ENCODE measurements around the gene ATP5F1B.
"Not testable (repeated sequence)": the region's sequence is repeated elsewhere in the genome, so short reads cannot be mapped to it uniquely, and the experiment has no call there.

ATP5F1B gene

GRCh38 chr12:56648023-56648422 lies 2.2 kb upstream of the ATP5F1B start:
- not testable (repeated sequence) for DNase-seq (ENCODE audit: low spot score)

- DNase-seq (ENCODE audit: low spot score): no peak
Observed at GRCh38 chr12:56645201-56645716, 525 bp downstream of the ATP5F1B start.

GRCh38 chr12:56644654-56645053 lies 1.1 kb downstream of the ATP5F1B start:
- no peak for DNase-seq (ENCODE audit: low spot score)

DNA sequence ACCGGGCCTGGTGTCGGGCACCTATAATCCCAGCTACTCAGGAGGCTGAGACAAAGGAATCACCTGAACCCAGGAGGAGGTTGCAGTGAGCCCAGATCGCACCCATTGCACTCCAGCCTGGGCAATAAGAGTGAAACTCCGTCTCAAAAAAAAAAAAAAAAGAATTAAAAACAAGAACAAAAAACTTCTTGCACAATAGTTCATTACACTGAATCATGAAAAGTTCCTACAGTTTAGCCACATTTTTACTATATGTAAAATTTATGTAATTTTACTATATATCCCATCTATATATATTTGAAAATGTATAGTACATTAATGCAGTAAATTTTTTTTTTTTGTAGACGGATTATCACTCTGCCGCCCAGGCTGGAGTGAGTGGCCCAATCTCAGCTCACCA lies 4.6 kb downstream of the ATP5F1B start:
- no peak for DNase-seq (ENCODE audit: low spot score)

- no peak for DNase-seq (ENCODE audit: low spot score)
Observed at GRCh38 chr12:56637621-56638020, 8.2 kb downstream of the ATP5F1B start.

DNA sequence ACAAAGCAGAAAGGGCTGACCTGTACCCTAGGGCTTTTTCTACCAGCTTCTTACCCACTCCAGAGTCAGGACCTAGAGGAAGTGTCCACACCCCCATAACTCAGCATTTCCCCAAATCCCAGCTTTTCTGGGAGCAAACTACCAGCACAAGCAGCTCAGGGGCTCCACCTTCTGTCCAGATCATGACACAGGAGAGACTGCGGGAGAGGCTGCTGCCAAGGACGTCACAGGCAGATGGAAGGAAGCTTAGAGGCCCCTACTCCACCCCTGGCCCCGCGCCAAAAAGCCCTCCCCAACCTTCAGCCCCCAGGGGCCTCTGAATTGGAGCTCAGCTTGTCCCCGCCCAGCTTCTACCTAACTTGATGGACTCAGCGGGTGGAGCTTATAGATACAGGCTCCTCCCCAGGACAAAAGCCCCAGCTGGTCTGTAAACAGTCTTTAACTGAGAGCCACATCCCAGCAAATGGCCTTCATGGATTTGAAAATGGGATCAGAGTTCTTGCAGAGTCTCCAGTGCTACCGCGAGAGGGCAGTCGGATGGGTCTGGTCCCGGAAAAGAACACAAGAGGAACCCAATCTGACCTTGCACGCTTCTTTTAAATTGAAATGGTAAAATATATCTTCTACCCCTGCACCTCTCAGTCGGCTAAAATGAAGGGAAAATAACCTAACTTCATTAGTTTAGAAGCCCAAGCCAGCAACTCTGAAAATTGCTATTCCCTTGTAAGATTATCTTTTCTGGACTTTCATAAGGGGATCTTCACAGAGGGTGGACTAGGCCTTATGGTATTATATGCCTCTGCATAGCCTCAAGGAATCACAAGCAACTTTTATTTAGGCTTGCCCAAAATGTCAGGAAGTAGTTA lies 8.9 kb downstream of the ATP5F1B start:
- peak; percentile 99 for DNase-seq (ENCODE audit: low spot score)

GRCh38 chr12:56635806-56636674 lies 9.7 kb downstream of the ATP5F1B start:
- peak; percentile 90 for DNase-seq (ENCODE audit: low spot score)

DNA sequence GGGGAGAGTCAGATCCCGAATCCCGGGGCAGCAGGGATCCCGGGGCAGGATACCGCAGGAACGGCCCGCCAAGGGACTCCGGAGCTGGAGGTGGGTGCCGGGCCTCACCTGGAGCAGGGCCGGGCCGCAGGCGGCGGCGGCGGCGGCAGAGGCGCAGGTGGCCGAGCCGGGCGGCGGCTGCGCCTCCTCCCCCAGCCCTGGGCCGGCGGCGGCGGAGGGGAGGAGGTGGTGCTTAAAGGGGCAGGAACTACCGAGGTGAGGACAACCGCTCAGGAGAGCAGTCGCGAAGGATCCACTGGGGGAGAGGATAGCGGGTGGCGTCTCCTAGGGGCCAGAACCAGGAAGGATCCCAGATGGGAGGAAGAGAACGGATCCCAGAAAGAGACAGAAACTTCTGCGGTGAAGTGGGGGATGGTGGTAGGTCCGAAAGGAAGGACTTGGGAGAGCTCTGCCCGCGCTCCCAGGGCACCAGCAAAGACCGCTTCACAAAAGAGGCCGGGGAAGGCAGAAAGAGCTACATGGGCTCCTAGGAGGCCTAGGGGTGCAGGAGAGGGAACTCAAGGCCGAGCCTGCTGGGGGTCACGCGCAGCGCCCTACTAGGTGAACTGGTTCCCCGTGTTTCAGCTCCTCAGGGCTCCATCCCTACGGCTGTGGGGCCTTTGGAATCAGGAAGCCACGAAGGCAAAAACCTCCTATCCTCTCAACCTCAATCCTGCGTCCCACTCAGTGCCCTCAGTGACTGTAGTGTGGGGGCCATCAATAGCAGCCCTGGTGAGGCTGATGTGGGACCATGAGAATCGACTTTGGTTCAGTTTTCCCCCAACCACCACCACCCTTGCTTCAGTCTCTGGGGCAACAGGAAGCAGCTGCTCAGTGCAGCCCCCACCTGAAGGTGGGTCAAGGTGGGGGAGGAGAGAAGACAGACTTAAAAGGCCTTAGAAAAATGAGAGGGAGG lies 10.7 kb downstream of the ATP5F1B start:
- DNase-seq (ENCODE audit: low spot score): peak; percentile 83

DNA sequence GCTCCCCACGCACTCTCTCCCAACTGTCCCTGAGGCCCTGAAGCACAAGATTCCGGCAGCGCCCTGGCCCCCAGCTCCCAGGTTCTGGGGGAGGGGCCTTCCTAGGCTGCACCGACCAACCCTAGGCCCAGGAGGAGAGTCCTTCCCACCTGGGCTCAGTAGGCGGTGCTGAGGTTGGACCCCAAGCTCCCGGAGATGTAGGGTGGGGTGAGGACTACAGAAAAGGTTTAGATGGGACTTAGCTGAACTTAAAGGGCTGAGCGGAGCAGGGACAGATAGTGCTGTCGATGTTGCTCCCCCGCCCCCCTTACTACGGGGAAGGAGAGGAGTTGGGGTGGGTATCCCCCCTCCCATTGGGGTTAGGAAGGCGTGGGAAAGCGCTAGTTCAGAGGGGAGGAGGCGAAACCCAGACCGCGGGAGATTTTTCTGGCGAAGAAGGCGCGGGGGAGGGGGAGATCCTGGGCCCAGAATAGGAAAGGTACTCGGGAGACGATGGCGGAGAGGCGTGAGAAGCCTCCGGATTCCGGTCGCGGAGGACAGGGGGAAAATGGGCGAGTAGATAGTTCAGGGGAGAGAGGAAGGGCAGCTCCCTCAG lies 11.4 kb downstream of the ATP5F1B start:
- DNase-seq (ENCODE audit: low spot score): no peak

GRCh38 chr12:56633468-56634241 lies 12.1 kb downstream of the ATP5F1B start:
- DNase-seq (ENCODE audit: low spot score): no peak

GRCh38 chr12:56632701-56633467 lies 12.9 kb downstream of the ATP5F1B start:
- no peak for DNase-seq (ENCODE audit: low spot score)

DNA sequence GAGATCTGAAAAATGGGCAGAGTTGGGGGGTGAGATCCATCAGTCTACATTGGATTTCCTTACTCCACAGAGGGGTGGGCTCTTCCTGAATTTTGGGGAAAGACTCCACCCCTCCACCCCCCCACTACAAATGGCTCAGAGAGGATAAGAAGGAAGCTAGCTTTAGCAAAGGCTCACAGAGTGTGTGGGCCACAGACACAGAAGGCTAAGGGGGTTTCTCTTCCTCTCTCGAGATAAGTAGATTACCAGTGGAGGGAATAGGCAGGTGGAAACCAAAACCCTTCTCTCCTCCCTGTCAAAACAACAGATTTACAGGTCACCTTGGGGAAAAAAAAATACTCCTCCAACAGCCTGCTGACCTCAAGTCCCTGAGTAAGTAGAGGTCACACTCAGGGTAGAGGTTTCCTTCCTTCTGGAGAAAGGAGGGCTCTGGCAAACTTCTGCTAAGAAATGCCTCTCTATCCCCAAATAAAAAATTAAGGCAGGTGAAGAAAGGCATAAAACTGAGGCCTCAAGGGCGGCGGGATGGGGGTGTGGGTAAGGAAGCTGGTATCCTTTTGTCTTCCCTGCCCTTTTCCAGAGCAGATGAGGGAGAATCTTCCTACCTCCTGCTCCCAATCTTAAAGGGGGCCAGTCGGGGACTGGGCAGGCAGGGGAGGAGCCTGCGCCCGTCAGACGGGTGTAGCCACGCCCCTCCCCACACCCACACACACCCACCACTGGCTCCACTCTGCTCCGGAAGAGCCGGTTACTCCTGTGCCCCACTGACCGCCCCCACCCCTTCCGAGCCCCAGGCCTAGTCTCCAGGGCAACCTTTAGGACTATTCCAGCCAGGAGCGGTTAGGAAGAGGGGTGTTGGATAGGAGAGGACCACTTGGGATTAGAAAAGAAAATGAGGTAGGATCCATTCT lies 13.7 kb downstream of the ATP5F1B start:
- peak; percentile 49 for DNase-seq (ENCODE audit: low spot score)

DNA sequence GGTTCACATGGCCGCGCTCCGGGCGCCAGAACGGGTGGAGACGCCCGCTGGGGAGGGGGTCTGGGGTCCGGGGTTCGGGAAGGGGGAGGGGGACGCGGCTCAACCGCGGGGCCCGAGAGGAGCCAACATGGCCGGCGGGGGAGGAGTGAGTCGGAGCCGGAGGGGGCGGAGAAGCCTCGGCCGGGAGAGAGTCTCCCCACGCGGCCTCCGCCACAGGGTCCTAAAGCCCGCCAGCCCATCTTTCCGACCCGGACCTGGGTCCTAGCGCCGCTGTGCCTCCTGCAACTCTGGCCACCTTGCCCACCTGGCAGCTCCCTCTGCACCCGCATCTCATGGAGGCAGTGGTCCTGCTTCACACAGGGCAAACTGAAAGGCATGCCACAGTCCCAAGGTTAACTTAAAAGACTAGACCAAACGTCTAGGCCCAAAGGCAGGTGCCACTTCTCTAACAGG lies 15.6 kb downstream of the ATP5F1B start, which contains the start of gene BAZ2A:
Gene BAZ2A, minus strand, starts transcription at position 147 of the 453 bp plus-strand sequence. CDS start 12,796 bp downstream, outside the sequence.
- peak; percentile 91 for DNase-seq (ENCODE audit: low spot score)

DNA sequence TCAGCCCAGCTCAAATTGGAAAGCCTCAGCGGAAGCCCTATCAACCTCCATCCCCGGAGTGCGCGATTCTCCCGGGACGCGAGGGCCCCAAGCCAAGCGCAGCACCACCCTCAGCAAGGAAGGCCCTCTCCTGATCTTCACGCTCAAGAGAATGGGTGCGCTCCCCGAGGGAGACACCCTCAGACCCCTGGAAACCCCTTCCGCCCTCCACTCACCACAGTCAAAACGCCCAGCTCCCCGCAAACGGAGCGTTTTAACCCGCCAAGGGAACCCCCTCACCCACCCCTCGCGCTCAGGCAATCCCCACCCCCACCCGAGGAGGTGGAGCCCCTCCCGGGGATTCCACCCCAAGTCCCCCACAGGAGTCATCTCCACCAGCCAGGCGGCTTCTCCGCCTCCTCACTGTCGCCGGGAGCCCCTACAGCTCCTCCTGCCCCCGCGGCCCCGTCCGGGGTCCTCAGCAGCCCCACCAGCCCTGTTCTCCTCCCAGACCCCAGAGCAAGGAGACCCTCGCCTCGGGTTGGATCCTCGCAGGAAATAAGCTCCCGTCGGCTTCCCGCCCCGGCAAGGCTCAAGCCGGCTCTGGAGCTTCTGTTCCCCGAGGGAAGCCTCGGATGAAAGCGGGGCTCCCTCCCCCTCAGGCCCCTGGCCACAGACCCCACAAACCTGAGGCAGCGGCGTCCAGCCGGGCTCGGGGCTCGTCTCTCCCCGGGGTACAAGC lies 16.2 kb downstream of the ATP5F1B start:
- DNase-seq (ENCODE audit: low spot score): peak; percentile 21

GRCh38 chr12:56628671-56629458 lies 16.9 kb downstream of the ATP5F1B start:
- DNase-seq (ENCODE audit: low spot score): peak; percentile 59

GRCh38 chr12:56626701-56627100 lies 19.1 kb downstream of the ATP5F1B start:
- no peak for DNase-seq (ENCODE audit: low spot score)

GRCh38 chr12:56622535-56622934 lies 23.2 kb downstream of the ATP5F1B start:
- no peak for DNase-seq (ENCODE audit: low spot score)

All from AG08395 (cell line).